Activated CD8-positive, alpha-beta memory T cell treated with anti-CD3 and anti-CD28 coated beads for 48 hours (primary cell): ENCODE data around the gene MYL11.

Source experiments
- DNase-seq, 3 experiments: peaks; one replicate each; pipeline ENCODE4 v3.0.0-alpha.2; 2020; ENCODE audit warnings: low read depth in 2 of 3, low spot score in 2 of 3

The MYL11 gene

DNA sequence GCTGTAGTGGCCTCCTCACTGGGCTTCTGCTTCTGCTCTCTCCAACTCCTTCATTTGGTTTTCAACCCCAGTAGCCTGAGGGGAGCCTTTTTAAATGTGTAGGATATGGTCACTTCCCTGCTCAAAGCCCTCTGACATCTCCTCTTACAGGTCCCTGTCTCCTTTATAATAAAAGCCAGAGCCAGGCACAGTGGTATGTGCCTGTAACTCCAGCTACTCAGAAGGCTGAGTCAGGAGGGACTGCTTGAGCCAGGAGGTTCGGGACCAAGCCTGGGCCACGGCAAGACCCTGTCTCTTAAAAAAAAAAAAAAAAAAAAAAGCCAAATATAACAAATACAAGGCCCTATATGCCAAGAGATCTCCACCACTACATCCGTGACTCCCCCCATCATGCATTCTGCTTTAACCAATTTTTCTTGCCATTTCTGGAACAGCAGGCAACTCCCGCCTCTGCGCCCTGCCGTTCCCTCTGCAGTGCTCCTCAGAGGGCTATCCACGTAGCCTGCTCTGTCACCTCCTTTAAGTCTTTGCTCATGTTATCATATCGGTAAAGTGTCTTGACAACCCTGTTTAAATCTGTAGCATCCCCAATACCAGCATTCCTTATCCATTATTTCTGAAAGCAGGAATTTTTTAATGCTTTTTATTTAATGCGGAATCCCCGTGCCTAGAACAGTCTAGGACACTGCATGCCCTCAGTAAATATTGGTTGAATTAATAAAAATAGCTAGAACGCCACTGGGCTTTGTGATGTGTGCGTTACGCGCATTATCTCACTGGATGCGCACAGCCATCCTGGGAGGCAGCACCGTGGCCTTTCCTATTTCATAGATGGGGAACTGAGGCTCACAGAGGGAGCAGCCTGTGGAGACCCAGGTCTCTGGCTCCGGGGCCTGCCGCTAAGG lies 42.3 kb downstream of the MYL11 start:
- no peak for DNase-seq

GRCh38 chr16:30417529-30418349 lies 43.1 kb downstream of the MYL11 start:
- DNase-seq: peak; percentile 44 to 79 (median 65)

GRCh38 chr16:30418350-30419181 lies 44.0 kb downstream of the MYL11 start:
- DNase-seq: peak in 1 of 3 experiments; percentile 53

DNA sequence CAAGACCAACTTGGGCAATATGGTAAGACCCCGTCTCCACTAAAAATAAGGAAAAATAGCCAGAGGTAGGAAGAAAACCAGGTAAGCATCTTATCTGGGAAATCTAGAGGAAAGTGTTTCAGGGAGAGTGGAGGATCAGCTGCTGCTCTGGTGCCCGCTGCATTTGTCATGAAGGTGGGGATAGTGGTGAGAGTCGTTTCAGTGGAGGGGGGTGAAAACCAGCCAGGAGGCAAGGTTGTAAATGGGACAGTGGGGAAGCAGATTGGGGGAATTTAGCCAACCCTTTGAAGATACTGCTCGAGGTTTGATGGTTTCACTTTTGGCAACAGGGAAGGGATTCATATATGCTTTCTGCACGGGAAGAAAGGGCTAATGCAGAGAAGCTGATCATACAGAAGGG lies 46.4 kb downstream of the MYL11 start:
- no peak for DNase-seq
